Upper lobe of right lung (tissue), 1 donor: ENCODE results near the gene RHOBTB1. TPM values are rescaled to one million over a fixed set of nuclear protein-coding genes. Genes with fewer than 3 reads are reported as not detected.

Experiments
- ATAC-seq: fragments of 200-7000 bp; cut with Tn5 transposase; one replicate; pipeline ENCODE4 v1.9.1; 2020; ENCODE audit warnings: mild to moderate bottlenecking, moderate library complexity
- DNase-seq: peaks from one replicate; pipeline ENCODE4 v3.0.0-alpha.2; 2020
- H3K27ac ChIP-seq: fragments of 200-600 bp; one replicate; pipeline ENCODE4 v1.8.0; 2022
- H3K27me3 ChIP-seq: fragments of 200-600 bp; one replicate; pipeline ENCODE4 v1.8.0; 2022; ENCODE audit warnings: mild to moderate bottlenecking
- H3K36me3 ChIP-seq: fragments of 200-600 bp; one replicate; pipeline ENCODE4 v1.8.0; 2022
- H3K4me1 ChIP-seq: fragments of 200-600 bp; one replicate; pipeline ENCODE4 v1.8.0; 2022
- H3K4me3 ChIP-seq: fragments of 200-600 bp; one replicate; pipeline ENCODE4 v1.8.0; 2022; ENCODE audit warnings: mild to moderate bottlenecking
- H3K9me3 ChIP-seq: fragments of 200-600 bp; one replicate; pipeline ENCODE4 v1.8.0; 2022
- intact Hi-C: fragments of 100-400 bp; cut with DNase I; formaldehyde crosslinking; loops from one replicate; pipeline ENCODE4 v1.11.0; 2022
- long read RNA-seq: library from polyadenylated mRNA; unstranded; transcript quantifications from one replicate; pipeline ENCODE4 v2.0.0, GENCODE V29; 2021
- total RNA-seq: library from RNA; stranded (reverse); fragmentation: NEBNext Ultra II Directional; extraction: Animal tissue kit (Norgen Biotek cat#: 25700); gene quantifications from one replicate; pipeline ENCODE4 v1.2.1, GENCODE V29; 2021
- TF ChIP-seq, protein P1 (sequence below): fragments of 200-600 bp; IDR thresholded peaks from one replicate; pipeline ENCODE4 v1.8.0; 2022; ENCODE audit warnings: antibody characterized with exemption
- donor health status: DM: no; HTN: yes; CAD: no; lungs with severe emphysema.

RHOBTB1 gene, protein sequence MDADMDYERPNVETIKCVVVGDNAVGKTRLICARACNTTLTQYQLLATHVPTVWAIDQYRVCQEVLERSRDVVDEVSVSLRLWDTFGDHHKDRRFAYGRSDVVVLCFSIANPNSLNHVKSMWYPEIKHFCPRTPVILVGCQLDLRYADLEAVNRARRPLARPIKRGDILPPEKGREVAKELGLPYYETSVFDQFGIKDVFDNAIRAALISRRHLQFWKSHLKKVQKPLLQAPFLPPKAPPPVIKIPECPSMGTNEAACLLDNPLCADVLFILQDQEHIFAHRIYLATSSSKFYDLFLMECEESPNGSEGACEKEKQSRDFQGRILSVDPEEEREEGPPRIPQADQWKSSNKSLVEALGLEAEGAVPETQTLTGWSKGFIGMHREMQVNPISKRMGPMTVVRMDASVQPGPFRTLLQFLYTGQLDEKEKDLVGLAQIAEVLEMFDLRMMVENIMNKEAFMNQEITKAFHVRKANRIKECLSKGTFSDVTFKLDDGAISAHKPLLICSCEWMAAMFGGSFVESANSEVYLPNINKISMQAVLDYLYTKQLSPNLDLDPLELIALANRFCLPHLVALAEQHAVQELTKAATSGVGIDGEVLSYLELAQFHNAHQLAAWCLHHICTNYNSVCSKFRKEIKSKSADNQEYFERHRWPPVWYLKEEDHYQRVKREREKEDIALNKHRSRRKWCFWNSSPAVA
- 14.5 TPM for total RNA-seq
- long read RNA-seq, full-length matches to known transcripts, result 18 of 52 reads
- long read RNA-seq, partial matches to known transcripts, result 12 of 52 reads
- long read RNA-seq, other reads (novel, unspliced or antisense), result 22 of 52 reads

DNA sequence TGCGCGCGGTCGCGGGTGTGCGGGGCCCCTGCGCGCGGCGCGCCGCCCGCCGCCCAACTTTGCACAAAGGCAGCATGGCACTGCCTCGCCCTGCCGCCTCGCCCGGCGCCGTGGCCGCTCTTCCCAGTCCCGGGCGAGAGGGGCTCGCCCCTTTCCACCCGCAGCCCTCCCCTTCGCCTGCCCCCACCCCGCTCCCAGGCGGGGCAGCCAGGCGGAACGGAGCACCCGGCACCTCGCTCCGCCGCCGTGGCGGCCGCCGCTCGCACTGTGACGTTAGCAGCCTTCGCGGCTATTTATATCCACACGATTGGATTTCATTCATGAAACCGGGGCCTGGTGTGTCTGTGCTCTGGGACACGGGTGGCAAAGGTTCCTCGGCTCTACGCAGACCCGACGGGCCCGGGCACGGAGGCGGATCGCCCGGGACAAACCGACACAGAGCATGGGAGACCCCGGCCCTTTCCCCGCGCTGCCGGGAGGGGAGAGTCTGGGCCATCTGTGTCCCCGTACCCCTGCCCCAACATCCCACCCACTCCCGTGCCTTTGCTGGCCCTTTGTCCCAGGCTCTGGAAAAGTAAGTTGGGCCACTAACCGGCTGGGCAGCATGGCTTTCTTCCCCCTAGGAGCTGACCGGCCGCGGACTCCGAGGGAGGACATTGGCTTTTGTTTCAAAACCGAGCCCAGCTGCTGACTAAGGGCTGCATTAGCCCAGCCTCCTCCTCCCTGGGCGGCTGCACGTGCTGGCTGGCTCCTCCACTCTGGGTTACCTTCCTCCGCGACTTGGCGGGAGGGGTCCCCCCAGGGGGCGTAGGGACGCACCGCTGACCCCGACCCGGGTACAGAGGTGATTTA is at the start of gene RHOBTB1:
TSS of gene RHOBTB1 (minus strand) at position 128 of the 852 bp plus-strand sequence. CDS start 32,643 bp downstream, outside the sequence.
- peak within 1 kb of the TSS; percentile 84 for H3K4me3 ChIP-seq
- TF ChIP-seq, protein P1, sequence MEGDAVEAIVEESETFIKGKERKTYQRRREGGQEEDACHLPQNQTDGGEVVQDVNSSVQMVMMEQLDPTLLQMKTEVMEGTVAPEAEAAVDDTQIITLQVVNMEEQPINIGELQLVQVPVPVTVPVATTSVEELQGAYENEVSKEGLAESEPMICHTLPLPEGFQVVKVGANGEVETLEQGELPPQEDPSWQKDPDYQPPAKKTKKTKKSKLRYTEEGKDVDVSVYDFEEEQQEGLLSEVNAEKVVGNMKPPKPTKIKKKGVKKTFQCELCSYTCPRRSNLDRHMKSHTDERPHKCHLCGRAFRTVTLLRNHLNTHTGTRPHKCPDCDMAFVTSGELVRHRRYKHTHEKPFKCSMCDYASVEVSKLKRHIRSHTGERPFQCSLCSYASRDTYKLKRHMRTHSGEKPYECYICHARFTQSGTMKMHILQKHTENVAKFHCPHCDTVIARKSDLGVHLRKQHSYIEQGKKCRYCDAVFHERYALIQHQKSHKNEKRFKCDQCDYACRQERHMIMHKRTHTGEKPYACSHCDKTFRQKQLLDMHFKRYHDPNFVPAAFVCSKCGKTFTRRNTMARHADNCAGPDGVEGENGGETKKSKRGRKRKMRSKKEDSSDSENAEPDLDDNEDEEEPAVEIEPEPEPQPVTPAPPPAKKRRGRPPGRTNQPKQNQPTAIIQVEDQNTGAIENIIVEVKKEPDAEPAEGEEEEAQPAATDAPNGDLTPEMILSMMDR, result no peak
- intact Hi-C loops, result no loop called here
- ATAC-seq (peak; percentile 92), DNase-seq (peak; percentile 91)
- H3K27me3 ChIP-seq, result no peaks in the 10 kb centered on the region
- H3K4me1 ChIP-seq, result peaks cover 6% of the 10 kb centered on the region
- peak within 1 kb of the TSS; percentile 97 for H3K27ac ChIP-seq
- no peaks in the 10 kb centered on the region for H3K36me3 ChIP-seq
- no peaks in the 10 kb centered on the region for H3K9me3 ChIP-seq

DNA sequence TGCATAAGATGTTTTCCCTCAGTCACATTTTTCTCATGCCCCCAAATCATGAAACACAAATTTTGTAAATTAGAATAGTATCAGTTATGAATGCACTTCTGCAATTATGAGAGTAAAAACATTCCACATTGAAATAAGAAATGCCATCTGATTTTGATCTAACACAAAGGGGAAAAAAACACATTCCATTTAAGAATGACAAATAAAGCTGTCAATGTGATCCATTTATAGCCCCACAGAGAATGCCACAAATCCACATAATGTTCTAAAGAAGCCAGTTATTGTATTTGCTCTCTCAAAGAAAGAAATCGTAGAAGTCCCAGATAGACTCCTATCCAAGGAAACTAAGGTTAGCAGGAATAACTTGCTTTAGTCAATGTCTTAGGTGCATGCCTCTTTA is 48.7 kb upstream of the RHOBTB1 start:
- DNase-seq, result no peak
- no peak overlapping the region for H3K27ac ChIP-seq
- ATAC-seq, result no peak
- H3K4me3 ChIP-seq, result no peak overlapping the region
- no peaks in the 10 kb centered on the region for H3K9me3 ChIP-seq
- no peaks in the 10 kb centered on the region for H3K4me1 ChIP-seq
- H3K36me3 ChIP-seq, result no peaks in the 10 kb centered on the region
- TF ChIP-seq, protein P1, result no peak
- no peaks in the 10 kb centered on the region for H3K27me3 ChIP-seq
- intact Hi-C loops, result no loop called here

DNA sequence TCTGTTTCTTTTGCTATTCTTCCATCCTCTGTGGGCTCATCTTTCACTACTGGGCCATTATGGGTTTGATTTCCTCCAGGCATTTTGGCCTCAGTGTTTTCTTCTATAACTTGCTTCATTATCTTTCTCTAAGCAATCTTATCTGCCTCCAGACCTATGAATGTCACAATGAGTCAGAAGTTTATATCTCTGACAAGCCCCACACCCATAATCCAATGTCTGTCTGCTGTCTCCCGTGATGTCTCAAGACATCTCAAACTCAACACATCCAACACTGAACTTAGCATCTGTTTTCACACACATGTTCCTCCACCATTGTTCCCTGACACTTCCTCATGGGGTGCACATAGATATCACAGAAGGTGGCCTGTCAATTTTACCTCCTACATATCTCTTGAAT is 46.7 kb upstream of the RHOBTB1 start:
- no peaks in the 10 kb centered on the region for H3K4me1 ChIP-seq
- H3K9me3 ChIP-seq, result no peaks in the 10 kb centered on the region
- TF ChIP-seq, protein P1, result no peak
- H3K27ac ChIP-seq, result no peak overlapping the region
- H3K27me3 ChIP-seq, result no peaks in the 10 kb centered on the region
- DNase-seq (no peak), ATAC-seq (no peak)
- H3K36me3 ChIP-seq, result no peaks in the 10 kb centered on the region
- intact Hi-C loops, result no loop called here
- H3K4me3 ChIP-seq, result no peak overlapping the region

DNA sequence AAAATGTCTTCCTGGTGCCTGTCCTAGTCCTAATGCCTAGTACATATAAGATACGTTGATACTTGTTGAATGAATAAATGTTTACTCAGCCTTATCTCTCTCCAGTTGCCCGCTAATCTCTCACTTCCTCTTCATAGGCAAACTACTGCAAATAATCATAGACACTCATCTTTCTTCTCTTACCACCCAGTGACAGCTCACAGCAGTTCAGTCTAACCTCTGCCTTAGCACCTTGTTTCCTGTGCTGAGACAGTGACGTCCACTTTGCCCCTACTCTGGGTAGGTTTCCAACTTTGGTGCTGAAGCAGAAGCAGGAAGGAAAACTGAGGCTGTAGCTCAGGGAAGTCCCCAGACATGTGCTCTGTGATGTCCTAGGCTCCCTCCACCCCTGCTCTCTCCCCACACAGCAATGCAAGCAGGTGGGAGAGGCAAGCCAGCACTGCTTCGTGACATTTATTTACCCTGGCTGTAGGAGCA is 45.5 kb upstream of the RHOBTB1 start:
- Histone ChIP-seq H3K4me1 (no peaks in the 10 kb centered on the region), H3K4me3 (no peak overlapping the region), H3K36me3 (no peaks in the 10 kb centered on the region), H3K27me3 (no peaks in the 10 kb centered on the region), H3K9me3 (no peaks in the 10 kb centered on the region), H3K27ac (no peak overlapping the region)
- no peak for DNase-seq
- intact Hi-C loops, result no loop called here
- ATAC-seq, result no peak
- TF ChIP-seq, protein P1, result no peak

DNA sequence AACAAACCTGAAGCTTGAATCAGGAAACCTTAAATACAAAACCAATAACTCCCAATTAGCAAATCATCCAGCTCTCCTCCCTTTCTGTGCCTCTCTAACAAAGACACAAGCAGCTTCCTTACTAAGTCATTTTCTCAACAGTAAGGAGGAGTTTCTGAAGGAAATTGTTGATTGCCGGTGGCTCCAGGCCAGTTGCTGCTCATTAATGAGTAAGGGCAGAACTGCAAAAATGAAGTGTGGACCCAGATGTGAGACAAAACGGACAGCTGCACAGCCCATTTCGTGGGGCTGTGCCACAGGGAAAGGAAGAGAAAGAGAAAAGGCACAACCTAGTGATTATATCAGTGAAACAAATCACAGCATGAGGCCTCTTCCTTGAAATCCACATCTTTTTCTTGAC is 42.8 kb upstream of the RHOBTB1 start:
- TF ChIP-seq, protein P1, result no peak
- ATAC-seq (no peak), DNase-seq (no peak)
- Histone ChIP-seq H3K27me3 (no peaks in the 10 kb centered on the region), H3K4me1 (no peaks in the 10 kb centered on the region), H3K9me3 (no peaks in the 10 kb centered on the region), H3K36me3 (no peaks in the 10 kb centered on the region), H3K27ac (no peak overlapping the region), H3K4me3 (no peak overlapping the region)
- intact Hi-C loops, result no loop called here
